ENCODE measurements around the gene PDE4D.

The PDE4D gene

GRCh38 chr5:59319250-59319649, 574.3 kb downstream of the PDE4D start:
- no peak overlapping the region for H3K9ac ChIP-seq (ENCODE audit: low read length)
- H3K18ac ChIP-seq (ENCODE audit: low read depth in 1 of 2, low read length in 2 of 2): no peak overlapping the region
- H3K4me1 ChIP-seq (ENCODE audit: control insufficient read depth, insufficient read depth, low read depth, low read length): peaks cover 7% of the 10 kb centered on the region
- no peak overlapping the region for H3K14ac ChIP-seq (ENCODE audit: low read length in 2 of 2)
- no peaks in the 10 kb centered on the region for H3K79me1 ChIP-seq (replicated peaks; ENCODE audit: low read length, poor library complexity, severe bottlenecking)
- H2BK12ac ChIP-seq (ENCODE audit: low read length in 2 of 2): no peak overlapping the region
- H2AK5ac ChIP-seq (ENCODE audit: low read length, severe bottlenecking): no peak overlapping the region
- no peak overlapping the region for H2BK120ac ChIP-seq (ENCODE audit: low read depth, low read length)
- H3K36me3 ChIP-seq (ENCODE audit: control insufficient read depth in 1 of 2, insufficient read depth in 2 of 2, low read depth in 1 of 2, low read length in 2 of 2): no peaks in the 10 kb centered on the region
- no peak overlapping the region for H4K91ac ChIP-seq (ENCODE audit: low read length)
- H3K27ac ChIP-seq (ENCODE audit: low read length, poor library complexity, severe bottlenecking): no peak overlapping the region
- H3K4me2 ChIP-seq (ENCODE audit: low read length, poor library complexity, severe bottlenecking): no peak overlapping the region
- H3K4me3 ChIP-seq (ENCODE audit: insufficient read depth in 1 of 2, low read depth in 1 of 2, low read length in 2 of 2): no peak overlapping the region
- H3K4ac ChIP-seq (ENCODE audit: low read depth in 1 of 2, low read length in 2 of 2): no peak overlapping the region
- H3K23ac ChIP-seq (ENCODE audit: low read length in 2 of 2): no peak overlapping the region
- no peak overlapping the region for H2AFZ ChIP-seq (ENCODE audit: low read depth, low read length)
- peaks cover 0 to 6% of the 10 kb centered on the region in 2 experiments for H3K27me3 ChIP-seq (ENCODE audit: control insufficient read depth in 1 of 2, insufficient read depth in 1 of 2, low read length in 2 of 2)
- no peak overlapping the region for H2BK5ac ChIP-seq (ENCODE audit: low read depth, low read length, poor library complexity, severe bottlenecking)
- no peaks in the 10 kb centered on the region for H3K9me3 ChIP-seq (ENCODE audit: control insufficient read depth, low read length)
- H2BK15ac ChIP-seq (ENCODE audit: low read depth, poor library complexity, severe bottlenecking): no peak overlapping the region
- H4K8ac ChIP-seq (ENCODE audit: low read length): no peak overlapping the region
- DNase-seq: peak; percentile 18

GRCh38 chr5:59317774-59318205, 575.7 kb downstream of the PDE4D start:
- Histone ChIP-seq H3K9ac (ENCODE audit: low read length) (peak overlapping the region; percentile 17), H2AK5ac (ENCODE audit: low read length, severe bottlenecking) (no peak overlapping the region), H3K4me2 (ENCODE audit: low read length, poor library complexity, severe bottlenecking) (peak overlapping the region; percentile 13), H4K91ac (ENCODE audit: low read length) (no peak overlapping the region), H3K4me1 (ENCODE audit: control insufficient read depth, insufficient read depth, low read depth, low read length) (peaks cover 7% of the 10 kb centered on the region), H2BK15ac (ENCODE audit: low read depth, poor library complexity, severe bottlenecking) (no peak overlapping the region), H4K8ac (ENCODE audit: low read length) (no peak overlapping the region), H2BK12ac (ENCODE audit: low read length in 2 of 2) (no peak overlapping the region), H3K4ac (ENCODE audit: low read depth in 1 of 2, low read length in 2 of 2) (no peak overlapping the region), H3K18ac (ENCODE audit: low read depth in 1 of 2, low read length in 2 of 2) (no peak overlapping the region), H3K36me3 (ENCODE audit: control insufficient read depth in 1 of 2, insufficient read depth in 2 of 2, low read depth in 1 of 2, low read length in 2 of 2) (no peaks in the 10 kb centered on the region), H3K79me1 (replicated peaks; ENCODE audit: low read length, poor library complexity, severe bottlenecking) (no peaks in the 10 kb centered on the region), H3K4me3 (ENCODE audit: insufficient read depth in 1 of 2, low read depth in 1 of 2, low read length in 2 of 2) (no peak overlapping the region), H3K23ac (ENCODE audit: low read length in 2 of 2) (no peak overlapping the region), H3K9me3 (ENCODE audit: control insufficient read depth, low read length) (no peaks in the 10 kb centered on the region), H3K14ac (ENCODE audit: low read length in 2 of 2) (no peak overlapping the region), H3K27me3 (ENCODE audit: control insufficient read depth in 1 of 2, insufficient read depth in 1 of 2, low read length in 2 of 2) (peaks cover 0 to 10% of the 10 kb centered on the region in 2 experiments), H2BK120ac (ENCODE audit: low read depth, low read length) (no peak overlapping the region), H2BK5ac (ENCODE audit: low read depth, low read length, poor library complexity, severe bottlenecking) (no peak overlapping the region), H2AFZ (ENCODE audit: low read depth, low read length) (peak overlapping the region; percentile 56), H3K27ac (ENCODE audit: low read length, poor library complexity, severe bottlenecking) (peak overlapping the region; percentile 28)
- WGBS: 20% methylated on average over 1 of the region's 4 CpGs
- no peak for DNase-seq

- DNase-seq: peak; percentile 78
- no peak overlapping the region for H2AK5ac ChIP-seq (ENCODE audit: low read length, severe bottlenecking)
- H2AFZ ChIP-seq (ENCODE audit: low read depth, low read length): peak overlapping the region; percentile 56
- no peak overlapping the region for H2BK120ac ChIP-seq (ENCODE audit: low read depth, low read length)
- H3K4ac ChIP-seq (ENCODE audit: low read depth in 1 of 2, low read length in 2 of 2): peak overlapping the region in 1 of 2 experiments; percentile 17
- H3K27ac ChIP-seq (ENCODE audit: low read length, poor library complexity, severe bottlenecking): peak overlapping the region; percentile 28
- H2BK12ac ChIP-seq (ENCODE audit: low read length in 2 of 2): peak overlapping the region in 1 of 2 experiments; percentile 0
- peaks cover 7% of the 10 kb centered on the region for H3K4me1 ChIP-seq (ENCODE audit: control insufficient read depth, insufficient read depth, low read depth, low read length)
- H3K4me2 ChIP-seq (ENCODE audit: low read length, poor library complexity, severe bottlenecking): peak overlapping the region; percentile 13
- no peaks in the 10 kb centered on the region for H3K79me1 ChIP-seq (replicated peaks; ENCODE audit: low read length, poor library complexity, severe bottlenecking)
- no peak overlapping the region for H4K91ac ChIP-seq (ENCODE audit: low read length)
- H3K18ac ChIP-seq (ENCODE audit: low read depth in 1 of 2, low read length in 2 of 2): peak overlapping the region in 1 of 2 experiments; percentile 23
- H4K8ac ChIP-seq (ENCODE audit: low read length): no peak overlapping the region
- no peaks in the 10 kb centered on the region for H3K36me3 ChIP-seq (ENCODE audit: control insufficient read depth in 1 of 2, insufficient read depth in 2 of 2, low read depth in 1 of 2, low read length in 2 of 2)
- no peak overlapping the region for H3K14ac ChIP-seq (ENCODE audit: low read length in 2 of 2)
- H3K9me3 ChIP-seq (ENCODE audit: control insufficient read depth, low read length): no peaks in the 10 kb centered on the region
- no peak overlapping the region for H2BK15ac ChIP-seq (ENCODE audit: low read depth, poor library complexity, severe bottlenecking)
- H3K9ac ChIP-seq (ENCODE audit: low read length): peak overlapping the region; percentile 17
- no peak overlapping the region for H3K4me3 ChIP-seq (ENCODE audit: insufficient read depth in 1 of 2, low read depth in 1 of 2, low read length in 2 of 2)
- no peak overlapping the region for H3K23ac ChIP-seq (ENCODE audit: low read length in 2 of 2)
- 15% methylated on average over 6 of the region's 6 CpGs for WGBS
- H3K27me3 ChIP-seq (ENCODE audit: control insufficient read depth in 1 of 2, insufficient read depth in 1 of 2, low read length in 2 of 2): peaks cover 0 to 10% of the 10 kb centered on the region in 2 experiments
- no peak overlapping the region for H2BK5ac ChIP-seq (ENCODE audit: low read depth, low read length, poor library complexity, severe bottlenecking)
Observed at GRCh38 chr5:59317023-59317773, 576.3 kb downstream of the PDE4D start.

- Histone ChIP-seq H4K8ac (ENCODE audit: low read length) (no peak overlapping the region), H2AFZ (ENCODE audit: low read depth, low read length) (no peak overlapping the region), H2BK15ac (ENCODE audit: low read depth, poor library complexity, severe bottlenecking) (no peak overlapping the region), H2AK5ac (ENCODE audit: low read length, severe bottlenecking) (no peak overlapping the region), H2BK120ac (ENCODE audit: low read depth, low read length) (no peak overlapping the region), H3K14ac (ENCODE audit: low read length in 2 of 2) (no peak overlapping the region), H3K4me3 (ENCODE audit: insufficient read depth in 1 of 2, low read depth in 1 of 2, low read length in 2 of 2) (no peak overlapping the region), H3K79me1 (replicated peaks; ENCODE audit: low read length, poor library complexity, severe bottlenecking) (no peaks in the 10 kb centered on the region), H3K27ac (ENCODE audit: low read length, poor library complexity, severe bottlenecking) (no peak overlapping the region), H3K9me3 (ENCODE audit: control insufficient read depth, low read length) (no peaks in the 10 kb centered on the region), H2BK5ac (ENCODE audit: low read depth, low read length, poor library complexity, severe bottlenecking) (no peak overlapping the region), H3K4me2 (ENCODE audit: low read length, poor library complexity, severe bottlenecking) (no peak overlapping the region), H3K23ac (ENCODE audit: low read length in 2 of 2) (no peak overlapping the region), H3K27me3 (ENCODE audit: control insufficient read depth in 1 of 2, insufficient read depth in 1 of 2, low read length in 2 of 2) (peaks cover 0 to 29% of the 10 kb centered on the region in 2 experiments), H3K18ac (ENCODE audit: low read depth in 1 of 2, low read length in 2 of 2) (no peak overlapping the region), H3K36me3 (ENCODE audit: control insufficient read depth in 1 of 2, insufficient read depth in 2 of 2, low read depth in 1 of 2, low read length in 2 of 2) (no peaks in the 10 kb centered on the region), H3K4ac (ENCODE audit: low read depth in 1 of 2, low read length in 2 of 2) (no peak overlapping the region), H3K4me1 (ENCODE audit: control insufficient read depth, insufficient read depth, low read depth, low read length) (peaks cover 5% of the 10 kb centered on the region), H4K91ac (ENCODE audit: low read length) (no peak overlapping the region), H3K9ac (ENCODE audit: low read length) (no peak overlapping the region), H2BK12ac (ENCODE audit: low read length in 2 of 2) (no peak overlapping the region)
- DNase-seq: no peak
- 88% methylated on average over 2 of the region's 3 CpGs for WGBS
Observed at GRCh38 chr5:59312223-59312622, 581.3 kb downstream of the PDE4D start.

All from mesenchymal stem cell (in vitro differentiated cells and primary cell).